HL-60 (cell line): Measurements from ENCODE around the gene DMD.

Experiments
- POLR2AphosphoS5 ChIP-seq: IDR thresholded peaks from 2 replicates; pipeline ENCODE4 v1.6.1; 2012; ENCODE audit warnings: low read depth
- TF ChIP-seq, protein P1 (sequence below): IDR thresholded peaks from 2 replicates; pipeline ENCODE4 v1.6.1; 2012; ENCODE audit warnings: low read depth; ENCODE audit not compliant: insufficient replicate concordance

DNA sequence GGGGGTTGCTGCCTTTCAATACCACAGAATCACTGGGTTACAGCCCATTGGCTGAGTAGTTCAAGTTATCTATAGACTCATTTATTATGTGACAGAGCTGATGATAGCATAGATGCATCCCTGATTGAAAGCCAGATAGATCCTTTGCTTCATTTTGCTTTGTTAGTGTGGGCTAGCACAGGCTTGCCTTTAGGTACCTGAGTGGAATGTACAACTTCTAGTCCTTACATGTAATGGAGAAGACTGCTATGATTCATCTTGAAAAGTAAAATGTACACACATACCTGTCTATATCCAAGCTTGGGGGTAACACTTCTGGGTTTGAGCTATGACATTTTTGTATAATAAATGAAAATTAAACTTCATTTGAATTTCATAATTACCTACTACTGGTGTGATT lies 1913.5 kb downstream of the DMD start:
- TF ChIP-seq, protein P1, sequence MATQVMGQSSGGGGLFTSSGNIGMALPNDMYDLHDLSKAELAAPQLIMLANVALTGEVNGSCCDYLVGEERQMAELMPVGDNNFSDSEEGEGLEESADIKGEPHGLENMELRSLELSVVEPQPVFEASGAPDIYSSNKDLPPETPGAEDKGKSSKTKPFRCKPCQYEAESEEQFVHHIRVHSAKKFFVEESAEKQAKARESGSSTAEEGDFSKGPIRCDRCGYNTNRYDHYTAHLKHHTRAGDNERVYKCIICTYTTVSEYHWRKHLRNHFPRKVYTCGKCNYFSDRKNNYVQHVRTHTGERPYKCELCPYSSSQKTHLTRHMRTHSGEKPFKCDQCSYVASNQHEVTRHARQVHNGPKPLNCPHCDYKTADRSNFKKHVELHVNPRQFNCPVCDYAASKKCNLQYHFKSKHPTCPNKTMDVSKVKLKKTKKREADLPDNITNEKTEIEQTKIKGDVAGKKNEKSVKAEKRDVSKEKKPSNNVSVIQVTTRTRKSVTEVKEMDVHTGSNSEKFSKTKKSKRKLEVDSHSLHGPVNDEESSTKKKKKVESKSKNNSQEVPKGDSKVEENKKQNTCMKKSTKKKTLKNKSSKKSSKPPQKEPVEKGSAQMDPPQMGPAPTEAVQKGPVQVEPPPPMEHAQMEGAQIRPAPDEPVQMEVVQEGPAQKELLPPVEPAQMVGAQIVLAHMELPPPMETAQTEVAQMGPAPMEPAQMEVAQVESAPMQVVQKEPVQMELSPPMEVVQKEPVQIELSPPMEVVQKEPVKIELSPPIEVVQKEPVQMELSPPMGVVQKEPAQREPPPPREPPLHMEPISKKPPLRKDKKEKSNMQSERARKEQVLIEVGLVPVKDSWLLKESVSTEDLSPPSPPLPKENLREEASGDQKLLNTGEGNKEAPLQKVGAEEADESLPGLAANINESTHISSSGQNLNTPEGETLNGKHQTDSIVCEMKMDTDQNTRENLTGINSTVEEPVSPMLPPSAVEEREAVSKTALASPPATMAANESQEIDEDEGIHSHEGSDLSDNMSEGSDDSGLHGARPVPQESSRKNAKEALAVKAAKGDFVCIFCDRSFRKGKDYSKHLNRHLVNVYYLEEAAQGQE: no peak
- TF ChIP-seq POLR2AphosphoS5: no peak
